NCI-H446 (cell line): ENCODE data around the gene SMURF2.
"Not testable (repeated sequence)": the region's sequence is repeated elsewhere in the genome, so short reads cannot be mapped to it uniquely, and the experiment has no call there.

ENCODE experiments used
- DNase-seq, 2 experiments: peaks; one replicate each; lab custom pipeline; 2025; lab: John Stamatoyannopoulos, UW

SMURF2 gene

GRCh38 chr17:64630309-64631223 lies 31.5 kb downstream of the SMURF2 start:
- no peak for DNase-seq

- DNase-seq = no peak
Measured at GRCh38 chr17:64628641-64629040, 33.5 kb downstream of the SMURF2 start.

GRCh38 chr17:64627797-64628196 lies 34.3 kb downstream of the SMURF2 start:
- DNase-seq = no peak

- DNase-seq = no peak
Measured at GRCh38 chr17:64626827-64627226, 35.3 kb downstream of the SMURF2 start.

- no peak for DNase-seq
Measured at GRCh38 chr17:64625541-64625940, 36.6 kb downstream of the SMURF2 start.

GRCh38 chr17:64622931-64623654 lies 39.0 kb downstream of the SMURF2 start:
- no peak for DNase-seq

GRCh38 chr17:64621772-64622171 lies 40.3 kb downstream of the SMURF2 start:
- DNase-seq = no peak

GRCh38 chr17:64618848-64619247 lies 43.3 kb downstream of the SMURF2 start:
- DNase-seq = no peak

- no peak for DNase-seq
Measured at GRCh38 chr17:64617125-64617780, 44.9 kb downstream of the SMURF2 start.

- DNase-seq = no peak
Measured at GRCh38 chr17:64615028-64615677, 47.0 kb downstream of the SMURF2 start.

GRCh38 chr17:64614266-64615027 lies 47.7 kb downstream of the SMURF2 start:
- DNase-seq = no peak

- no peak for DNase-seq
Measured at GRCh38 chr17:64611369-64611768, 50.7 kb downstream of the SMURF2 start.

- DNase-seq = not testable (repeated sequence)
Measured at GRCh38 chr17:64610244-64610643, 51.9 kb downstream of the SMURF2 start.

GRCh38 chr17:64608571-64608981 lies 53.5 kb downstream of the SMURF2 start:
- DNase-seq = no peak

GRCh38 chr17:64607862-64608565 lies 54.1 kb downstream of the SMURF2 start:
- no peak for DNase-seq

GRCh38 chr17:64604532-64604931 lies 57.6 kb downstream of the SMURF2 start:
- not testable (repeated sequence) for DNase-seq

- DNase-seq = no peak
Measured at GRCh38 chr17:64603987-64604386, 58.1 kb downstream of the SMURF2 start.

GRCh38 chr17:64599827-64600226 lies 62.3 kb downstream of the SMURF2 start:
- no peak for DNase-seq

GRCh38 chr17:64599187-64599676 lies 62.9 kb downstream of the SMURF2 start:
- DNase-seq = no peak

- DNase-seq = no peak
Measured at GRCh38 chr17:64598672-64599071, 63.4 kb downstream of the SMURF2 start.
